T-helper 1 cell treated with Interleukin-12 subunit alpha and Interleukin-12 subunit beta and Interleukin-4 antibody, amounts not matched to agents 30 ng/mL and 1 ng/mL, for 36 hours (primary cell): ENCODE measurements around the gene ASIC2. TPM values are rescaled to one million over a fixed set of nuclear protein-coding genes. Genes with fewer than 3 reads are reported as not detected.

Source experiments
- intact Hi-C: fragments of 100-400 bp; cut with micrococcal nuclease; formaldehyde crosslinking; loops from one replicate; pipeline ENCODE4 v1.15.1; 2024
- total RNA-seq: library from RNA; stranded (reverse); gene quantifications from 2 replicates; pipeline ENCODE4 v1.2.3, GENCODE V29; 2022

The ASIC2 gene
- total RNA-seq, 1 donor from 2014 or later, result not detected

- intact Hi-C loops, result no loop called here
These were observed 129.4 kb downstream of the ASIC2 start for GRCh38 chr17:33163533-33164168.

- intact Hi-C loops, result no loop called here
These were observed 138.1 kb downstream of the ASIC2 start for GRCh38 chr17:33154869-33155455.

- intact Hi-C loops, result no loop called here
These were observed 140.3 kb downstream of the ASIC2 start for GRCh38 chr17:33152783-33153182.

- intact Hi-C loops, result no loop called here
These were observed 141.5 kb downstream of the ASIC2 start for GRCh38 chr17:33151565-33151964.

DNA sequence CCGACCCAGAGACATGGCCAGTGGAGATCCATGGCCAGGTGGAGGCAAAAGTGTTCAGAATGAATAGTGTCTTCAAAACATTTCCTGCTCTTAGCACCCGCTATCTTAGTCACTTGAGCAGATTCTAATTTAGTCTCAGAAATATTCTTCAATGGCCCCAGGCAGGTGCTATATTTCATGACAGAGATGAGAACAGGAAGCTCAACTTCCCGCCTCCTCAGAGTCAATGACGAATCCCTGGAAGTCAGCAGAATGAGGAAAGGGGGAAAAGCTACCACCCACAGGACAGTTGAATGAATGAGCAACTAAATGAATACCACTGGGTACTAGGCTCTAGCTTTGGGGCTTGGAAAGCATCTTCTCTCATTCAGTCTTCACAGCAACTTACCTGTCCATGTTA lies 147.2 kb downstream of the ASIC2 start:
- intact Hi-C loops, result no loop called here

DNA sequence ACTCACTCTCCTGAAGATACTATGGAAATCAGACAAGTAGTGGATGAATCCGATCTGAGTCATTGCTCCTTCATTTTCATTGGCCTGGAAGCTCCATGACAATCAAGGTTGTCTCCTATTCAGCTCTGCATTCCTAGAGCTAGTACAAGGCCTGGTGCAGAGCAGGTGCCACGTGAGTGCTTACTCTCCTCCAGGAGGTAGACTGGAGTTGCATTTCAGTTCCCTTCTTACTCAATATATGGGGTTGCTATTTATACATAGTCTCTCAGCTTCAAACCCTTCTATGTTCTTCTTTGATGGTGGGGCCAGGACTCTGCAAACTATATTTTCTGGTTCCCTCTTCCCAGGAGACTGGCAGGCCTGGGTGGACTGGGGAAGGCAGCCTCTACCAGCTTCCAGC lies 148.3 kb downstream of the ASIC2 start:
- intact Hi-C loops, result no loop called here

GRCh38 chr17:33142705-33143299 lies 150.3 kb downstream of the ASIC2 start:
- intact Hi-C loops, result no loop called here

DNA sequence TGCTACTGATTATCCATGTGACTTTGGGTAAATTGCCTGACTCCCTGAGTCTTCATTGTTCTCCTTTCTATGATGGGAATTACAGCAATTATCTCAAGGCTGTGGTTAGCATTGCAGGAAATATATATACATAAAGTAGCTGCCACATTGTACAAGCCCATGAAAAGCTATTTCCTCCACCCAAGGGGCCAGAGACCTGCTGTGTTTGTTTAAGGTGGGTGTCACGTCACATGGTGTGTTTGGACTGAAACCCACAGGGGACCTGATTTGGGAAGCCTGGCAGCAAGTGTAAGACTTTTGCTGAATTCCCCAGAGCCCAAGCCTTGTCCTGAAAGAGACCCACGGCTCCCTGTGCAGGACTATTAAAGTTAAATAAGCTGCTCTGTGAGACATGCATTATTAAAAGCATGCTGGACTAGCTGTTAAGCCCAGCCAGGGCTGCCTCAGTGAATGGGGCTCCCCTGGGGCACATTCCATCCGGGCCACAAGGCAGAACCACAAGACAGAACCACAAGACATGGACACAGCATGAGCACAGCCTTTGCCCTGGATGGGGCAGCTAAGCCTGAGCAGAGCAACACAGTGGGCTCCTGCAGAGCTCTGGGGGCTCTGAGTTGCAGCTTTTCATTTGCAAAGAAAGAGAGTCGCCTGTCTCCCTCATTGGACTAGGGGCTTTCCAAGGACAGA lies 152.5 kb downstream of the ASIC2 start:
- intact Hi-C loops, result no loop called here

DNA sequence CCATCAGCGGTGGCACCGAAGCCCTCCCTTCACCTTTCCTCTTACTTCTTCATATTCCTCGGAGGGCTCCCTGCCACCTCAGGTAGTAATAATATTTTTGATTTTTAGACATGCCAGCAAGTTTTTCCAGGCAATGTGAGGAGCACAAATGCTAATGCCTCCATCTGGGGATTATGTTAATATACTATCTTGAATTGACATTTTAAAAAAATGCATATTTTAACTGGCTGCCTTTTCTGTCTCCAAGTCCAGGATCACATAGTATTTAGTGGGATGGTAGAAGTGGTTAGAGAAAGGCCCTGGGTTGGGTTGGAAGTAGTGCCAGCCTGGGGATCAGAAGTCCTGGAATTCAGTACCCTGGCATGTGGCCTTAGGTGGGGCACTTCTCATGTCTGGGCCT lies 154.5 kb downstream of the ASIC2 start:
- intact Hi-C loops, result no loop called here

DNA sequence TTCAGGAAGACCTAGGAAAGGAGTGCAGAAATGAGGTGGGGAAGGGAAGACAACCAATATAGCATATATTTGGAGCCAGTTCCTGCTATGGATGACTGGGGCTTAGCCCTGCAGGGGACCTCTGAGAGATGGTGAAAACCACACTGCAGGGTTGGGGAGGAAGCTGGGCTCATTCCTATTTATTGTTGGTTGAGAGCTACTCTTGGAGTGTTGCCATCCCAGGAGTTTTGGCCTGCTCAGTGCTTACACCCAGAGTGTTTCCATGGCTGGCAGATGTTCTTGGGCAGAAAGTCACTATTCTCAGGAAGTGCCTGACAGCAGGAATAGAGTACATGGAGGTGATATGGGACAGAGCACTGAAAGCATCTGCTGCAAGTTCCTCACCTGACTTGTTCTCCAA lies 155.7 kb downstream of the ASIC2 start:
- intact Hi-C loops, result no loop called here

DNA sequence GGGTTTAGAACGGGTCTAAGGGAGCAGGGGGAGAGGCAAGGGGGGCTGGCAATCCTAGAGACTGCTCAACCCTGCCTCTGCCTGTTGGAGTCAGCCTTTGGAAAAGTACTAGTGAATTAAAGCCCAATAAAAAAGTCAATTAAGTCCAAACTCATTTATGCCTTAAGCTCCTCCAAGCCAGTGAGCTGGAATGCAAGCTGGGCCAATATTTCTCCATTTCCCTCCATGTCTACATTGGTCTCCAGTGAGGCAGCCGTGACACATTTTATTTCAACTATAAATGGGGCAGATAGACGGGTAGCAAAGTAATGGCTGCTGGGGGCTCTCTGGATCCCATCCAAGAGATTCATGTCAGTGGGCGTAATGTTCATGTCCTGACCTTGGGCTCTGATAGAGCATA lies 157.4 kb downstream of the ASIC2 start:
- intact Hi-C loops, result no loop called here

- intact Hi-C loops, result no loop called here
These were observed 161.5 kb downstream of the ASIC2 start for GRCh38 chr17:33131620-33132019.

GRCh38 chr17:33127706-33128105 lies 165.4 kb downstream of the ASIC2 start:
- intact Hi-C loops, result no loop called here

DNA sequence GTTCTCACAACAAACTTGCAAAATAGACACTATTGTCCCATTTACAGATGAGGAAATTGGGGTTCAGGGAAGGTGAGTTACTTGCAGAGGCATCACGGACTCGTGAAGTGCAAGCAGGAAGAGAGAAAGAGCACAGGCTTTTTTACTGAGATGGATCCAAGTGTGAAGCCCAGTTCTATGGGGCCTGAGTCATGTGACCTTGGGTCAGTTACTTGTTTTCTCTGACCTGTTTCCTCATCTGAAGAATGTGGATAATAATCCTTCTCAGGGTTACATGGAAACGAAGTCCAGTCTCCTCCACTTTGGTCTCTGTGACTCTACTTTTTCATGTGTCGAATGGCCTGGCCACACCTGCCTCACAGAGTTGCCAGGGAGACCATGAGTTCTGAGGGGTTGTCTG lies 167.0 kb downstream of the ASIC2 start:
- intact Hi-C loops, result no loop called here

- intact Hi-C loops, result no loop called here
These were observed 167.5 kb downstream of the ASIC2 start for GRCh38 chr17:33125552-33125950.

DNA sequence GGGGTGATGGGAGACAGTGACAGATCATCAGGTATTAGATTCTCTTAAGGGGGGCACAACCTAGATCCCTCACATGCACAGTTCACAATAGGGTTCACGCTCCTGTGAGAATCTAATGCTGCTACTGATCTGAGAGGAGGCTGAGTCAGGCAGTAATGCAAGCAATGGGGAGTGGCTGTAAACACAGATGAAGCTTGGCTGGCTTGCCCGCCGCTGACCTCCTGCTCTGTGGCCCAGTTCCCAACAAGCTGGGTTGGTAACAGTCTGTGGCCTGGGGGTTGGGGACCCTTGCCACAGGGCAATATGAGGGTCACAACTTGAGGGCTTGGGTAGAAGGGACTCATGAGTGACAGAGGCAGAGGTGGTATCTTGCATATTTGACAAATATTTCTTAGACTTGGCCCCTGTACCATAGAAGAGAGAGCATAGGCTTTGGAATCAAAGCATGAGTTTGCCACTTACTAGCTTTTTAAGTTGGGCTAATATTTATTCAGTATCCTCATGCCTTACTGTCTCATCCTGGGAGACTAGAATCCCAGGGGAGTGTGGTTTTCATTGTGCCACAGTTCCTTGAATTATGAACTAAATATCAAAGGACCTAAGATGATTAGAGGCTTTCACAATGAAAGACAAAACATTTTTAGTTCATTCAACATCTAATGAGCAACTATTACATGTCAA lies 168.1 kb downstream of the ASIC2 start:
- intact Hi-C loops, result no loop called here

GRCh38 chr17:33124185-33124584 lies 168.9 kb downstream of the ASIC2 start:
- intact Hi-C loops, result no loop called here

DNA sequence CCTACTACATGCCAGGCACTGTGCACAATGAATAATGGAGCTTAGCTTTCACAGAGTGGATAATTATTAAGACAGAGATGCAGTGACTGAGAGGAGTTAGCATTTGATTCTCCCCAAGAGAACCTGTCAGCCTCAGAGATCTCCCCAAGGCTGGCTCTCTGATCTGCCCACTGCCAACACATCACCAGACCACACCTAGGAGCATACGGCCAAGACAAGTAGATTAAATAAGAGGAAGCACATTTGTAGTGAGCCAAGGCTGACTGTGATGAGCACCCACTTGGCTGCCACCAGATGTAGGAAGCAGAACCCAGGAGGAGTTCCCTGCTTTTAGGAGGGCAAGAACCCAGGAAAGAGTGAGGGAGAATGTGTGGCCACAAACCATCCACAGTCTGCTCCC lies 171.3 kb downstream of the ASIC2 start:
- intact Hi-C loops, result no loop called here

DNA sequence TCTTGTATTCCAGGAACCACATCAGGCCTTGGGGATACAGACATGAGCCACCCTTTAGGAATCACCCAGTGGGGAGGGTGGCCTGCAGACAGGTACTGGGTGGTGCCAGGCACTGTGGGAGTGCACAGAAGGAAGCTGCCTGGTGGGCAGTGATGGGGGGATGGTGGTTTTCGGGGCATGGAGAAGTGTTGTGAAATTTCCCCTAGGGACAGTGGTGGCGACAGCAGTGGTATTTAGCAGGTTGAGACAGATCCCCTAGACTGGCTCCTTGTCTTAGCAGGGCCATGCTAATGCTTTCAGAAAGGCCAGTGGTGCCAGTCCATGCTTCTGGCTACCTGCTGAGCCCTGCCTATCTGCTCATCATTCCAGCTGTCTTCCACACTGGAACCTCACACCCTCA lies 171.8 kb downstream of the ASIC2 start:
- intact Hi-C loops, result no loop called here

DNA sequence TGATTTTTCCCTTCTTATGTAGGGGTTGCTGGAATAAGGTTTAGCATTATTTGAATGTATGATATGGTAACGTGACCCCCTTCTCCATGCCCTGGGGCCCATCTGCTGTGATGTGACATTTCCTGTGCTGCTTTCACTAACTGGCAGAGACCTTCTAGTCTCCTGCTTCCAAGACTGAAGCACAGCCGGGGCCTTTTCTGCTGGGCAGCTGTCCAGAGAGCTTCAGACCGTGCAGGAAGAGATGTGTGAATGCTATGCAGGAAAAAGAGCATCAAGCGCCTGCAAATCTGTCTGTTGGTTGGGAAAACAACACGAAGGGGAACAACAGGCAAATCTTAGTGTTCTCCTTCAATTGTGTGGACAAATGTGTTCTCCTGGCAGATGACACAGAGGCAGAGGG lies 173.0 kb downstream of the ASIC2 start:
- intact Hi-C loops, result no loop called here

- intact Hi-C loops, result no loop called here
These were observed 174.6 kb downstream of the ASIC2 start for GRCh38 chr17:33118391-33119075.
